Raji (cell line): ENCODE data around the gene ALOX5AP.

Experiments
- POLR2A ChIP-seq: IDR thresholded peaks from 2 replicates; pipeline ENCODE4 v1.6.1; 2011; ENCODE audit warnings: low read depth, low read length, control low read depth; ENCODE audit not compliant: insufficient read depth

The ALOX5AP gene

GRCh38 chr13:30708541-30708940, 26.8 kb upstream of the ALOX5AP start:
- TF ChIP-seq POLR2A, result no peak

DNA sequence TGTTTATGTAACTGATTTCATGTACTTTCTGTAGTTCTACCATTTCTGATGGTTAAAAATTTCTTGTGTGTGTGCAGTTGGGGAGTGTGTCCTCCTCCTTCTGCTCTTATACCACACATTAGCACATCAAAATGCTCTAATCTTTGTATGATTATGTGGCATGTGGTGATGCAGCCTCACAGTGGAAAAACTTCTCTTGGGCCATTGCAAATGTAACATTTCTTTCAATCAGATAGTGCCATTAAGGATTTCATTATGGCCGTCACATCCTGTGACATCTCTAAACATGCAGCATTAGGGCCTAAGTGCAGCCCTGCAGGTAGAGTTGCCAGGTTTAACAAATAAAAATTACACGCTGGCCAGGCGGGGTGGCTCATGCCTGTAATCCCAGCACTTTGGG, 24.9 kb upstream of the ALOX5AP start:
- no peak for TF ChIP-seq POLR2A

GRCh38 chr13:30711375-30711774, 24.0 kb upstream of the ALOX5AP start:
- TF ChIP-seq POLR2A, result no peak

GRCh38 chr13:30711837-30712236, 23.5 kb upstream of the ALOX5AP start:
- no peak for TF ChIP-seq POLR2A

DNA sequence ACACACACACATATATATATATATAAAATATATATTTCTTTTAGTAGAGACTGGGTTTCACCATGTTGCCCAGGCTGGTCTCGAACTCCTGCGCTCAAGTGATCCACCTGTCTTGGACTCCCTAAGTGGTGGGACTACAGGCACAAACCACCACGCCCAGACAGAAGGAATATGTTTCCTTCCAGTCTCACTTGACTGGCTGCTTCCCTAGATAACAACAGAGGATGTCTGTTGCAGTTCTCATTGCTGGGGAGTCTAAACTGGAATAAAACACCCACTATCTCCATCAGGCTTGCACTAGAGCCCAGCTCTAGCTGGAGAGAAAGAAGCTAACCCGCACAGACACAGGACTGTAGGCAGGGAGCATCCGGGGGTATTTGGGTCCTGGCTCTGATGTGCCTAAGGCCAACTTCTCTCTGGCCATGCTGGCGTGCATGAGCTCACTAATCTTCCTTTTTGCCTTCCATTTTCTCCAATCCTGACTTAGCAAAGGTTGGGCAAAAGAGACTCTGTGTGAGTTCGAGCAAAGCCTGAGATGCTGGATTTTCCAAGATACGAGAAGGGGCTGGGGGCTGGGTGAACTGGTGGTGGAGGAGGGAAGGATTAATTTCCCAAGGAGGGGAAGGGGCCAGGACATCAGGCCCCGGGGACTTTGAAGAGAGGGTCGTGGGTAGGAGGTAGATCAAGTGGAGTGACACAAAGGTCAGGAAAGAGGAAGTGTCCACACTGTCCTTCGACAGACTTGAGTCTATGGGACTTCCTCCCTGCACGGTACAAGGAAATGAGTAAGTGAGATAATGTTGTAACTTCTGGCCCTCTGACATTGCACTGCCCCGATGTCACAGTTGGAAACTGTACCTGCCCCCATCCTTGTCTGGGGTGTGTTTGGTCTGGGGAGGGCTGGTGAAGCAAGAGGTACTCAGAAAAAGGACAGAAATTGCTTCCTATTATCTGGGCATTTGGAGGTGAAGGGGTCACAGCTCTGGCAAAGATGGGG, 22.5 kb upstream of the ALOX5AP start:
- TF ChIP-seq POLR2A, result no peak

DNA sequence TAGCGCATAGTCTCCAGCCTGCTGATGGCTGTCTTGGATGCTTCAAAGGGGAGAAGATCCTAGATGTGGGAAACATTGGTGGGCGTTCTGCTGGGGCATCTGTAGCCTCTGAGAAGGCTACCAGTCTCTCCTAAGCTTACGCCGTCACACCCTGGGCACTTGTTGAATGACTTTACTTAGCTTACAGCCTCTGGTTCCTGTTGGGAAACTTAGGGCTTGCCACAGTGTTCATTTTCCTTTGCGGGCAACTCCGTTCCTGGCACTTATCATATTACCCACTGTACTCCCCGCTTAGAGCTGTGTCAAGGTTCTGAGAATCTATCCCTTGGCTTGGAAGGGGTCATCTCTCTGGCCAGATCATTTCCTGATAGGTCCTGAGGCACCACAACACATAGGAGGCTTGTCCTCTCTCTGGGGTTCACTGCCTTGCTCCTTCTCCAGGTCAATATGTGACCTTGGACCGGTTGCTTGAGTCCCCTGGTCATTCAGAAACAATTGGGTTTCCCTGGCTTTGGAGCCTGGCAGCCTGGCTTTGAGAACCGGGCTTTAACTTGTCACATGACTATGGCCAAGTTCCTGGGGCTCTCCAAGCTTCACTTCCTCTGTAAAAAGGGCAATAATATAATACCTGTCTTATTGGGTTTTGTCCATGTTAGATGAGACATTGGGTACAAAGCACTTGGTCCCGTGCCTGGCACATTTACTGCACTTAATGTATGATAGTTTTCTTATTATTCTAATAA, 20.5 kb upstream of the ALOX5AP start:
- no peak for TF ChIP-seq POLR2A

GRCh38 chr13:30715372-30715756, 20.0 kb upstream of the ALOX5AP start:
- TF ChIP-seq POLR2A, result no peak

DNA sequence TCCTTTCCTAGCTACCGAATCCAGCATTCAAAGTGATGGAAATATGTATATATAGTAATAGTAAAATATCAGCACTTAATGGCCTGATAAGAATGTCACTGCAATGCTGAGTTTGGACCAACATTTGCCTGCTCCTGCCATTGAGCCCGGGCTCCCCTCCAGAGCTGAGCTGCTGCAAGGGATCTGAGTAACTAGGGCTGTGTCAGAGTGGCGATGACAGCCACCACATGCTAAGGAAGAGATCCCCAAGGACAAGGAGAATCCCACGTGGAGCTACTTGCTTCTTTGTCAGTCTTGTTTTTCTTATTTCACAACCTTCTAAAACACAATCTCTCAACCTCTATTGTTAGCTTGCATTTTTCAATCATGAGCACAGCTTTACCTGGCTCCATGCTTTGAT, 19.5 kb upstream of the ALOX5AP start:
- TF ChIP-seq POLR2A, result no peak

GRCh38 chr13:30718661-30719524, 16.4 kb upstream of the ALOX5AP start:
- no peak for TF ChIP-seq POLR2A

- no peak for TF ChIP-seq POLR2A
These were observed 15.8 kb upstream of the ALOX5AP start for GRCh38 chr13:30719525-30719914.

GRCh38 chr13:30720172-30720869, 15.0 kb upstream of the ALOX5AP start:
- no peak for TF ChIP-seq POLR2A

GRCh38 chr13:30721936-30722335, 13.4 kb upstream of the ALOX5AP start:
- no peak for TF ChIP-seq POLR2A

DNA sequence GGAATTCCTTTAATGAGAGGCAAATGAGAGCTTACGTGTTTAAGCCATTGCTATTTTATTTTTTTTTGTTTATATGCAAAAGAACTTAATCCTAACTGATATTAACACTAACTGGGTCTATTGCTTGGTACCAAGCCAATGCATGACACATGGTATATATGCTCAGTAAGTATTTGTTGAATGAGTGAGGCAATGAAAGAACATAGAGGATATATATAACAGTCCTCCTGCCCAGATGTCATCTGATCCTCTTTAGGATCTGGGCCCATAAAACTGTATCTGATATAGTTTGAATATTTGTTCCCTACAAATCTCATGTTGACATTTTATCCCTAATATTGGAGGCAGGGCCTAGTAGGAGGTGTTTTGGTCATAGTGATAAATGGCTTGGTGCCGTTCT, 13.0 kb upstream of the ALOX5AP start:
- TF ChIP-seq POLR2A, result no peak

DNA sequence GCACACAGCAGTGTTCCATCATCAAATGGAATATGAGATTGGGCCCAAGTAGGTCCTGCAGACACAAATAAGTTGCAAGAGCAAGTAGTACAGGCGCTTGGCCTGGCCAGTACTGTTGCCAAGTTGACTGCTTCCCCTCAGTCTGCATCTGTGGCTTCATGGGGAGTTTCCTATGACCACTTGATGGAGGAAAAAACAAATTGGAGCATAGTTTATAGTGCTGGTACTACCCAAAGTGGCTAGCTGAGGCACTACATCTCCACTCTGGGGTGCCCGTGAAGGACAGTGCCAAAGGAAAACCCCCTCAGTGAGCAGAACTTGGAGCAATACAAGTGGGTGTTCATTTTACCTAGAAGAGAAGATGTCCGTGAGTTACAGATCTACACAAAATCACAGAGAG, 10.6 kb upstream of the ALOX5AP start:
- no peak for TF ChIP-seq POLR2A
